ENCODE measurements around the gene GDF2. TPM values are rescaled to one million over a fixed set of nuclear protein-coding genes. Genes with fewer than 3 reads are reported as not detected.

GDF2 gene
- total and polyA plus RNA-seq, 2 experiments from 2014 or later = 0.39 TPM; not detected in 1

- Histone ChIP-seq H3K4me1 (ENCODE audit: insufficient read depth) (peaks cover 6% of the 10 kb centered on the region), H3K4me2 (no peak overlapping the region), H3K4me3 (no peak overlapping the region), H2AFZ (no peak overlapping the region), H3K27me3 (no peaks in the 10 kb centered on the region), H3K27ac (no peak overlapping the region), H3K36me3 (replicated peaks; ENCODE audit: insufficient read depth, low read depth) (no peaks in the 10 kb centered on the region), H3K79me2 (no peaks in the 10 kb centered on the region), H3K9me2 (replicated peaks; ENCODE audit: insufficient read depth) (no peaks in the 10 kb centered on the region), H3K9me3 (ENCODE audit: low read depth) (no peaks in the 10 kb centered on the region), H4K20me1 (ENCODE audit: insufficient read depth, poor library complexity, severe bottlenecking) (no peaks in the 10 kb centered on the region)
- peak; percentile 71 for DNase-seq (ENCODE audit: low spot score)
- TF ChIP-seq EZH2 (IDR thresholded peaks at IDR 0.05; ENCODE audit: borderline replicate concordance) (no peak), EZH2phosphoT487 (IDR thresholded peaks at IDR 0.05; ENCODE audit: low read depth, severe bottlenecking, unreplicated experiment) (no peak), CTCF (IDR thresholded peaks at IDR 0.05; ENCODE audit: poor library complexity) (peak; percentile 86)
- WGBS (ENCODE audit: low lambda C conversion rate, missing lambda C conversion rate) = 72% methylated on average over 5 of the region's 5 CpGs
Observed at GRCh38 chr10:47340608-47341170, 18.4 kb downstream of the GDF2 start.

GRCh38 chr10:47344996-47345870 is 23.0 kb downstream of the GDF2 start:
- H3K4me2 ChIP-seq = no peak overlapping the region
- WGBS (ENCODE audit: low lambda C conversion rate, missing lambda C conversion rate) = 92% methylated on average over 13 of the region's 13 CpGs
- peaks cover 7% of the 10 kb centered on the region for H3K4me1 ChIP-seq (ENCODE audit: insufficient read depth)
- H3K9me2 ChIP-seq (replicated peaks; ENCODE audit: insufficient read depth) = no peaks in the 10 kb centered on the region
- H2AFZ ChIP-seq = no peak overlapping the region
- no peaks in the 10 kb centered on the region for H3K36me3 ChIP-seq (replicated peaks; ENCODE audit: insufficient read depth, low read depth)
- TF ChIP-seq EZH2 (IDR thresholded peaks at IDR 0.05; ENCODE audit: borderline replicate concordance) = no peak
- no peak for TF ChIP-seq EZH2phosphoT487 (IDR thresholded peaks at IDR 0.05; ENCODE audit: low read depth, severe bottlenecking, unreplicated experiment)
- TF ChIP-seq CTCF (IDR thresholded peaks at IDR 0.05; ENCODE audit: poor library complexity) = no peak
- H3K4me3 ChIP-seq = no peak overlapping the region
- no peak overlapping the region for H3K27ac ChIP-seq
- H4K20me1 ChIP-seq (ENCODE audit: insufficient read depth, poor library complexity, severe bottlenecking) = no peaks in the 10 kb centered on the region
- no peaks in the 10 kb centered on the region for H3K27me3 ChIP-seq
- H3K79me2 ChIP-seq = no peaks in the 10 kb centered on the region
- H3K9me3 ChIP-seq (ENCODE audit: low read depth) = no peaks in the 10 kb centered on the region
- DNase-seq (ENCODE audit: low spot score) = no peak

- Histone ChIP-seq H3K27ac (peak overlapping the region; percentile 61), H3K4me2 (no peak overlapping the region), H3K4me3 (no peak overlapping the region), H3K79me2 (no peaks in the 10 kb centered on the region), H4K20me1 (ENCODE audit: insufficient read depth, poor library complexity, severe bottlenecking) (no peaks in the 10 kb centered on the region), H3K4me1 (ENCODE audit: insufficient read depth) (peaks cover 7% of the 10 kb centered on the region), H3K27me3 (no peaks in the 10 kb centered on the region), H3K36me3 (replicated peaks; ENCODE audit: insufficient read depth, low read depth) (no peaks in the 10 kb centered on the region), H3K9me3 (ENCODE audit: low read depth) (no peaks in the 10 kb centered on the region), H2AFZ (no peak overlapping the region), H3K9me2 (replicated peaks; ENCODE audit: insufficient read depth) (no peaks in the 10 kb centered on the region)
- WGBS (ENCODE audit: low lambda C conversion rate, missing lambda C conversion rate) = 75% methylated on average over 13 of the region's 13 CpGs
- DNase-seq (ENCODE audit: low spot score) = peak; percentile 39
- no peak for TF ChIP-seq EZH2 (IDR thresholded peaks at IDR 0.05; ENCODE audit: borderline replicate concordance)
- no peak for TF ChIP-seq EZH2phosphoT487 (IDR thresholded peaks at IDR 0.05; ENCODE audit: low read depth, severe bottlenecking, unreplicated experiment)
- no peak for TF ChIP-seq CTCF (IDR thresholded peaks at IDR 0.05; ENCODE audit: poor library complexity)
Observed at GRCh38 chr10:47346581-47347302, 24.5 kb downstream of the GDF2 start.
